GM19351 (cell line): ENCODE data around the gene TMEM204.

Experiments used
- ATAC-seq: cut with Tn5 transposase; IDR thresholded peaks from one replicate; pipeline ENCODE4 v1.9.1; 2021; ENCODE audit warnings: mild to moderate bottlenecking, moderate library complexity; ENCODE audit not compliant: unreplicated experiment

Gene TMEM204

DNA sequence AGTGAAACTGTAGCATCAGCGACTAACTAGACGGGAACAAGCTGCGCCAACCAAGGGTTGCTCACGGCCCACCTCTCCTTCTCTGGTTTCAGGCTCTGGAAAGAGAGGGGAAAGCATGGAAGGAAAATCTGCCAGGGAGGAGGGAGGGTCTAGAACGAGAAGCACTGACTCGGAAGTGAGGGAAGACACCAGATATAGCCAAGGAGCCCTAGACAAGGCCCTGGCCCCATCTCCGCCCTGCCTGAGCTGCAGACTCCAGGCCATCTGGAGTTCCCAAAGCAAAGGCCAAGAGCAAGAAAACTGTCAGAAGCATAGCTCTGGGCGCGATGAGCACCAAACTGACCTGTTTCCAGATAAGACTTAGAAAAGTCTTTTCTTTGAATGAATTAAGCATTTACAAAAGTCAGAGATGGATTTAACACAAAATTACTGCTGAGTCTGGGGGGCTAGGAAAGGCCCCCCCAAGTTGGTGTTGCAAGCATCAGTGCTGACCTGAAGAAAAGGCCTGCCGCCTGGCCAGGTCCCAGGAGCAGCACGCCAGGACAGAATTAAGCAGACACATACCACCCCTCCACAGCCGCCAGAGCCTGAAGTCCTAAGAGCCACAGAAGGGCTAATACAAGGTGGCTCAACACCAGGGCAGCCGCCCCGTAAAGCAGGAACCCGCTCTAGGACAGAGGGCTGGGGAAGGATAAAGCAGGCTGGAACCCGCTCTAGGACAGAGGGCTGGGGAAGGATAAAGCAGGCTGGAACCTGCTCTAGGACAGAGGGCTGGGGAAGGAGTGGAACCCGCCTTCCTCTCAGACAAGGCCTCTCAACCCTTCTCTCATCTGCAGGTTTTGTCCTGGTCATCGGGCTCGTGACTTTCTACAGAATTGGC, 20.7 kb downstream of the TMEM204 start:
- no peak for ATAC-seq

DNA sequence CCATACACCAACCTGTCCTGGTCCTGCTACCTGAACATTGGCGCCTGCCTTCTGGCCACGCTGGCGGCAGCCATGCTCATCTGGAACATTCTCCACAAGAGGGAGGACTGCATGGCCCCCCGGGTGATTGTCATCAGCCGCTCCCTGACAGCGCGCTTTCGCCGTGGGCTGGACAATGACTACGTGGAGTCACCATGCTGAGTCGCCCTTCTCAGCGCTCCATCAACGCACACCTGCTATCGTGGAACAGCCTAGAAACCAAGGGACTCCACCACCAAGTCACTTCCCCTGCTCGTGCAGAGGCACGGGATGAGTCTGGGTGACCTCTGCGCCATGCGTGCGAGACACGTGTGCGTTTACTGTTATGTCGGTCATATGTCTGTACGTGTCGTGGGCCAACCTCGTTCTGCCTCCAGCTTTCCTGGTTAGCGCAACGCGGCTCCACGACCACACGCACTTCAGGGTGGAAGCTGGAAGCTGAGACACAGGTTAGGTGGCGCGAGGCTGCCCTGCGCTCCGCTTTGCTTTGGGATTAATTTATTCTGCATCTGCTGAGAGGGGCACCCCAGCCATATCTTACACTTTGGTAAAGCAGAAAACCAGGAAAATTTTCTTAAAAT, 21.5 kb downstream of the TMEM204 start:
- no peak for ATAC-seq

DNA sequence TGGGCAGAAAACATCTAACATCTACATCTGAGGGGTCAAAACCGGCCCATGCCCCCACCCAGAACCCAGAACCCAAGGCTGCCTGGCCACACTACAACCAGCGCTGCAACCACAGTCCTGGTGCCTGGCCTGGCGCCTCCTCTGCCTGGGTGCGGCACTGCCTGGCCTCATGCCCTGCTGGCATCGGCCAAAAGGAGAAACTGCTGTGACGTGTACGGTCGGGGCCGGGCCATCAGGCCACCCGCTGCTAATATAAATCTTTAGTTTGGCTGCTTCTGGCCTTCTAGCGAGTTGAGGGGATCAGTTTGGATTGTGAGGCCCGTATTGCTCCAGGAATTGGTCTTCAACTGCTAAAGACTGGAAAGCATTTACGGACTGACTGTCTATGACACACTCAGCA, 22.8 kb downstream of the TMEM204 start:
- ATAC-seq = no peak

DNA sequence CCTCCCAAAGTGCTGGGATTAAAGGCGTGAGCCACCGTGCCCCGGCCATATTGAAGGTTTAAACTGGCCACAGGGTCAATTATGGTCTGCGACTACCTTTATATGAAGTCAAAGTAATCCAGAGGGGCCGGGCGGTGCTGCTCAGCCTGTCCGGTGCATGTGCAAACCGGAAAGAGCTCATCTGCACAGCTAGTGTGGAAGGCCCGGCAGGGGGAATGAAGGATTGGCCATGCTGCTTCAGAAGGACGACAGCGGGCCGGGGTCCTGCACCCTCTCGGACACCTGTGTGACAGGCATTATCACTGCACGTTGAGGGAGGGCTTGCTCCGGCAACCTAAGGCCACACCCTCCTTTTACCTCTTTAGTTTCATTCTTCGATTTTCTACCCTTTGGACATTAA, 23.6 kb downstream of the TMEM204 start:
- no peak for ATAC-seq

DNA sequence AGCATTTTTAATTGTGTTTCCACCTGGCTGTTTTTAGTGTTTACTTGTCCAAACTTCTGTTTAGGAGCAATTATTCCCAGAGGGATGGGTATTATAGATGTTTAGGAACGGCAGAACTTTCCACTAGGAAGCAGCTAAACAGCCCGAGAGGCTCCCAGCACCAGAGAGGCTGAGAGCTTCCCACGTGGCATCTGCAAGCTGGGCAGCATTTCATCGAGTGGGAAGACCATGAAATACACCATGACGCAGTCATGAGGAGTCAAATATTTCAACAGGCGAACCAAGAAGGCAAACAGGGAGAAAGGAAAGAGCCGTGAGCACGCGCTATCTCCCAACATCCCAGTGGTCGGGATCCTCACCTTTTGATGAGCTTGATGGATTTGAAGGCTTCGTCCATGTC, 24.1 kb downstream of the TMEM204 start:
- no peak for ATAC-seq

DNA sequence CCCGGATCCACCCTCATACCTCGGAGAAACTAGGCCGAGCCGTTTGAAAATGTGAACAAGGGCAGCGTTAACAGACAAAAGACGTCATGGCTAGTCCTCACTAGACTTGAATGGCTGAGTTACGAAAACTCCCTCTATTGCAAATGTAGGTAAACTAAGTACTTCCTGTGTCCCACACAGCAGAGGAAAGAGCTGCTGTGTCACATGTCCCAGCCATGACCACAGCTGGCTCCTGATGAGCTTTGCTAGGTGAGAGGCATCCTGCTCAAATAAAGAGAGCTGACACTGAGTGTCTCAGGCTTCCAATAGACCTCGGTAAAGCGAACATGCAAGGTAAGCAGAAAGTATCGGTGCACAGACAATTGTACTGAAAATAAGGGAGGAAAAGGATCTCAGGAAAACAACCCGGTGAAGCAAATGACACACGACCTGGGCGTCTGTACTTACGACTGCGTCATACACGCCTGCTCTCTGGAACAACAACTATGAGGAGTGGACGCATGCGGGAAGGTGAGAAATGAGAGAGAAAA, 26.0 kb downstream of the TMEM204 start:
- ATAC-seq = no peak

DNA sequence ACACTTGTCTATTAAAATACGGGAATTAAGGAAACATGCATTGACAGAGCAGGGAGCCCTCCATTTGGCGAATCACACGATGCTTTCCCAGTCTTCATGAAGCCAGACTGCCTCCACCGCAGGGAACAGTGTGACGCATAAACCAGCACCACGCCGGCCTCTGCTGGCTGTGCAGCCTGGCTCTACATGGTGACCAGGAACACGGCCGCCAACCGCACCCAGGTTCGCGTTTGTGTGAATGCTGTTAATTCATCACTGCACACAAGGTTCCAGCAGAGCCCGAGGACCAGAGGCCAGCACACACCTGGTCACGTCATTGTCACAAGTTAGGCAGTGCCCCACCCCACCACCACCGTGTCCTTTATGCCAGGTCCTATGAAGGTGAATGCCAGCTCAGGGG, 26.7 kb downstream of the TMEM204 start:
- ATAC-seq = no peak

DNA sequence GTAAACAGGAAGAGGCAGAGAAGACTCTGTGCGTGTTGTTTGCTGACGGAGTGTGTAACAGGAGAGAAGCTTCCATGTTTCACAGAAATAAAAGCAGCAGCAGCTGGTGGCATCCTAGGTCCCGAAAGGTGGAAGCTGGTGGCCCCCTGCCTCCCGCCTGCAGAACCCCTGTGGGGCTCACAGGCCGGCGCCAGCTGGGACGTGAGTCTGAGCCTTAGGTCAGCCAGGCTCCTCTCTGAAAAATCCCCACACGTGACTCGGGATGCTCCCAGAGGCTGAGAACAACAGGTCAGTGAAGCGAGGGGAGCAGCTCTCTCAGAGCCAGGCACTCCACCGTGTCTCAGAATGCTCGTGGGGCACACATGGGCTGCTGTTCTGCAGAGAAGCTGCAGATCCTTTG, 27.4 kb downstream of the TMEM204 start:
- no peak for ATAC-seq

DNA sequence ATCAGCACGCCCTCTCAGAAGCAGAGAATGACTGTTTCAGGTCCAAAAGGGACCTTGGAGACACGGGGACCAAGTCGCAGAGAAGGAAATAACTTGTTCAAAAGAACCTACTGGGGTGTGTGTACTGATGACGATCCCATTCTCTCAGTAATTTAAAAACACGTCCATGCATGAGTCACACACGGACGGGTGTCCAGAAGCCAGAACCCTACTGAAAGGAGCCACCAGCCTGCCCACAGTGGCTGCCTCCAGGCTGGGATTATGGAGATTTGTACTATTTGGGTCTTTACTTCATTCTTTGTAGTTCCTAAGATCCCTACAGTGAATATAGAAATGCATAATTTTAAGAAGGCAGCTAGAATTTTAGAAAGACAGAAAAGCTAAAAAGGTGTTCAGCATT, 27.8 kb downstream of the TMEM204 start:
- no peak for ATAC-seq

DNA sequence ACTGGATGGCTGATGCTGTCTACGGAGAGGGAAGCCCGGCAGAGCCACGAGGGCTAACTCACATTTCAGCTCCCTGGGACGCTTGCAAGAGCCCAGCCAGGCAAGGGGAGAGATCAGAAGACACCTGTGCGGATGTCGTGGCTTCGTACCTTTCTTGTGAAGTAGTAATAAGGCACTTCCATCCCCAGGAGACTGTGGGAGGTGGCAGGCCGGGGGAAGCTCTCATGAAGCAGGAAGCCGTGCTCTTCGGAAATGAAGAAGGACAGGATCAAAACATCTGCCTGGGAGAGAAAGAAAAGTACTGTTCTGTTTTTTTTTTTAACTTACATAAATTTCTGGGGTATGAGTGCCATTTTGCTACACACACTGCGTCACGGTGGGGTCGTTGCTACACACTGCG, 28.4 kb downstream of the TMEM204 start:
- no peak for ATAC-seq

DNA sequence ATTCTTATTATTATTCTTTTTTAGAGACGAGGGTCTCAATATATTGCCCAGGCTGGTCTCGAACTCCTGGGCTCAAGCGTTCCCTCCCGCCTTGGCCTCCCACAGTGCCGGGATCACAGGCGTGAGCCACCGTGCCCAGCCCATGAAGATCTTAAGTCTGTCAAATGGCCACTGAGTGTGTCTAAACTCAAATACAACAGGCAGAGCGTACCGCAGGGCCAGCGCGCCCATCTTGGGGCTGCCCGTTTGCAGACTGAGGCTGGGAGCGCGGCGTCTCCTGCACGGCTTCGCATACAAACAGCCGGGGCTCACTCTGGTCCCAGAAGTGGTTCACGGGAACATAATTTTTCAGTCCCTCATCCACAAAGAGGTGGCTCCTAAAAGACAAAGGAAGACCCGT, 30.3 kb downstream of the TMEM204 start:
- ATAC-seq = no peak

DNA sequence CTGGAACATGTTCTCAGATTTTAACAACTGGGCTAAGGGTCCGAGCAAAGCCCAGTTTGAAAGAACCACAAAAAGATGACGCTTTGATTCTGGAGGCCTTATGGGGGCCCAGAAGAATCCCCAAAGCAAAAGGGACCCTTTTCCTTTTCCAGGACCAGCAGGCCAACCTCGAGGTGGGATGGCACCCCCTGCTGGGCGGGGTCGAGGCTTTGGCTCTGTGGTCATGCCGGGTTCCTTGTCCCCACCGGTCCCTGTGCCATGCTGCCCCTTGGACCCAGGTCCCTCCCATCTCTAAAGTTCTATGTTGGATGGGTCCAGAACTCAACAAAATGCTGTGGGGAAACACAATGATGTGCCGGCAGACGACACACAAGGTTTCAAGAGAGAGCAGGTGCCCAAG, 30.9 kb downstream of the TMEM204 start:
- ATAC-seq = no peak

DNA sequence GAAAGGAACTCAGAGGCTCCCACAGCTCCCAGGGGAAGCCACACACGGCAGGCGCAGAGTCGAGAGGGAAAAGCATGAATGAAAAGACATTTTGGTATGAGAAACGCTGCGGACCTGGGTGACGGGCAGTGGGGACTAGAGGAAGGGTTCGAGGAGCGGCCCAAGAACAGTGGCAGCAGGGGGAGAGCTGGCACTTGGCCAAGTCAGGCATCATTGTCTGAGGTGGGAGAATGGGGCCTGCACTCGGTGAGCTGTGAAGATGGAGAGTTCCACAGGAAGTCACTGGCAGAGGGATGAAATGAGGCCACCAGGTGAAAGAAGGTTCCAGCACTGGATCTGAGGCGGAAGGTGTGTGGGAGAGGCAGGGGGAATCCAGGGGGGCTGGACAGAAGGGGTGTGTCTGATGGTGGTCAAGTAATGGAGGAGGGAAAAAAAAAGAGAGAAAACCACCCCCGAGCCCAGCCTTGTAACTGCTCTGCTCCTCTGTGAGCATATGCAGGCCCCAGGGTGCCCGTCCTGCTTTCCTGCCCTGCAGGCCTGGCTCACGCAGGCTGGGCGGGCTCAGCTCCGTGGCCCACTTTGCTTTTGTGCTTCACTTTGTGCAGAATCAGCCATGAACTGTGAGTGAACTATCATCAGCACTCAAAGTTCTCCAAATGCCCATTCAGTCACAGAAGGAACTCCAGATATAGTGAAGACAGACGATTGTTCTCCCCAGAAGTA, 31.8 kb downstream of the TMEM204 start:
- ATAC-seq = no peak

DNA sequence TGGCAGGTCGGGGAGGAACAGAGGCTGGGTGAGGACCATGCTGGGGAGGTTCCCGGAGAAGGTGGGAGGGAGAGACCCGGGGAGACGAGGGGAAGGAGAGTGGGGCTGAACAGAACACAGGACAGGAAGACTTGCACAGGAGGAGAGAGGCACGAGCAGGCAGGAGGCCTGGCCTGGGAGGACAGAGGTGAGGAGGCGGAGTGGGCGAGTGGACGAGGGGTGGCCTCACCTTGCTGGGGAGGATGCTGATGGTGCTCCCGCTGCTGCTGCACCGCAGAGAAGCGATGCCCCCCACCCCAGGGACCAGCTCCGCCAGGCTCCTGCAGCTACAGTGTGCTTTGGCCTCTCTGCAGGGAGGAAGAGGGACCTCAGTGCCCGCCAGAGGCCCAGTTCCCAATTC, 34.5 kb downstream of the TMEM204 start:
- no peak for ATAC-seq

DNA sequence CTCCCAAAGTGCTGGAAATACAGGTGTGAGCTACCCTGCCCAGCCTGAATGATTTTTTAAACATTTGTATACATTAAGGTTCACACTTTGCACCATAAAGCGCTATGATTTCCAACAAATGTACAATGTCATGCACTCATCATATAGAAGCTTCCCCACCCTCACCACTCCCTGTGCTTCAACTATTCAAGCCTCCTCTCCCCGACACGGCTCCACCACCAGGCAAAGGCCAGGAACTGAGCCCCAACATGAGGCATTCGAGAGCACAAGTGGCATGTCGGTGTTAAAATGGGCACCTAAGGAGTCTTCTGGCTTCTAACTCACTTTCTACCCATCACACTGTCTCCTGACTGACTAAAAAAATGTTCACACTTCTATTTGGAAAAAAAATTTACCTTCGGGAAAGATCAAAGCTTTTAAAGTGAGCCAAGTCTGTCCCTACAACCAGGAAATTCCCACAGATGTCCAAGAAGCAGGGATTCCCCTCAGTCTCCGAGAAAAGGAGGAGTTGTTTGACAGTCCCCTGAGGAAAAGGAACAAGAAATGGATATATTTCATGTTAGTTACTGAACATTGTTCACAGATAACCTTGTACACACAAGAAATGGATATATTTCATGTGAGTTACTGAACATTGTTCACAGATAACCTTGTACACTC, 37.7 kb downstream of the TMEM204 start:
- no peak for ATAC-seq

DNA sequence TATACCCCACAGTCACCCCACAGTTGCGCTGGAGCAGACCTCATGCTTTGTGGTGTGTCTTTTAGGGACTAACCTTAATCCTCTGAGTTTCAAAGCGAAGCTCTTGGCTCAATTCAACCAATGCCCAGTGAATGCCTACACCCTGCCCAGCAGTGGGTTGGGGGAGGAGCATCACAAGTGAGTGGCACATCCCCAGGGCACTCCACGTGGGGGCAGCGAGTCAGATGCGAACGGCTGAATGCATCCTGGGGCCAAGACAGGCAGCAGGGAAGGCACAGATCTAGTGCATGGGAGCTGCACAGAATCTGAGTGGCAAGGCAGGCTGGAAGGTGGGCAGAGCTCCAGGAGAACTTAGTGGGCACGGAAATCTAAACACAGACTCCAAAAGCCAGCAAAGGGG, 39.2 kb downstream of the TMEM204 start:
- no peak for ATAC-seq

DNA sequence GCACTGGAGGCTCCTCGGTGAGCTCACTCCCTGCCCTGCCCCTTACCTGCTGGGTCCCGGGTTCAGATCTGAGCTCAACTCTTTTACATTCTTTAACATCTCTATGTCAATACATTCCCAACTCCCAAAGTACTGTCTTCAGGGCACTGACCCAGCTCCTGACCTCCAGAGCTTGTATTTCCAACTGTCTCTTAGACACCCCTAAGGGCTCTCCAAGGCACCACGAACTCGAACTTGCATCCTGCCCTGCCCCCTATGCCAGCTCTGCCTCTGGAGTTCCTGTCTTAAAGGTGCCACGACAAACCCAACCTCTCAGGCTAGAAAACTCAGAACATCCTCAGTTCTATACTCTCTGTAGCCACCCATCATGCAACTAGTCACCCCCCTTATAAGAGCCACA, 39.8 kb downstream of the TMEM204 start:
- ATAC-seq = no peak

DNA sequence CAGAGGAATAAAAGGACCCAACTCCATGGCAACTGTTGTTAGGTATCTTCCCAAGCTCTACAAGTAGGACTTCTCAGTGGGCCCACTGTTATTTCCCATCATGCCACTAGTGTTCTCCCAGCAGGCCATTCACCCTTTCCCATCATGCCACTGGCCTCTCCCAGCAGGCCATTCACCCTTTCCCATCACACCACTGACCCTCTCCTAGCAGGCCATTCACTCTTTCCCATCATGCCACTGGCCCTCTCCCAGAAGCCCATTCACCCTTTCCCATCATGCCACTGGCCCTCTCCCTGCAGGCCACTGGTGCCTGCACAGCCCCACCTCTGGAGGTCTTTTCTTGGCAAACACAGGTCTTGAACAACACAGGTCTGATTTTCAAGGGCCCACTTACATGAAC, 42.1 kb downstream of the TMEM204 start:
- ATAC-seq = no peak

DNA sequence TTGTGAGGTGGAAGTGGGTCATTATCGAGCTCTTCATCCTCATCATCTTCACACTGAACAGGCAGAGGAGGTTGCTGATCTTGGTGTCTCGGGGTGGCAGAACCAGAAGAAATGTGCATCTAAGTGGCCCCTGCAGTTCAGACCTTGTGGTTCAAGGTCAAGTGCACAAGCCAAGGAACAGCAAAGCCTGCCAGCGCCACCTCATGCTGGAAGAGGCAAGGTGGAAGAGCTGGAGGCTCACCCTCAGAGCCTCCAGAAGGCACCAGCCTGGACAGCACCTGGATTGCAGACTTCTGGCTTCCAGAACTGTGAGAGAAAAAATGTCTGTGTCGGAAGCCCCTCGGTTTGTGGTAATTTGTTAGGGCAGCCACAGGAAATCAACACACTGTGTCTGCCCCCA, 45.7 kb downstream of the TMEM204 start:
- ATAC-seq = no peak

DNA sequence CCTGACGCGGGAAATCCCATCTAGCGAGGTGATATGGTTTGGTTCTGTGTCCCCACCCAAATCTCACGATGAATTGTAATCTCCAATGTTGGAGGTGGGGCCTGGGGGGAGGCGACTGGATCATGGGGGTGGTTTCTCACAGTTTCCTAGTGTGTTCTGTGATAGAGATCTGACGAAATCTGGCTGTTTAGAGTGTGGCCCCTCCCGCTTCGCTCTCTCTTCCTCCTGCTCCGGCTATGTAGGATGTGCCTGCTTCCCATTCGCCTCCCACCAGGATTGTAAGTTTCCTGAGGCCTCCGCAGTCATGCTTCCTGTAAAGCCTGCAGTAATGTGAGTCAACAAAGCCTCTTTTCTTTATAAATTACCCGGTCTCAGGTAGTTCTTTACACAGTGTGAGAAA, 46.8 kb downstream of the TMEM204 start:
- ATAC-seq = no peak

DNA sequence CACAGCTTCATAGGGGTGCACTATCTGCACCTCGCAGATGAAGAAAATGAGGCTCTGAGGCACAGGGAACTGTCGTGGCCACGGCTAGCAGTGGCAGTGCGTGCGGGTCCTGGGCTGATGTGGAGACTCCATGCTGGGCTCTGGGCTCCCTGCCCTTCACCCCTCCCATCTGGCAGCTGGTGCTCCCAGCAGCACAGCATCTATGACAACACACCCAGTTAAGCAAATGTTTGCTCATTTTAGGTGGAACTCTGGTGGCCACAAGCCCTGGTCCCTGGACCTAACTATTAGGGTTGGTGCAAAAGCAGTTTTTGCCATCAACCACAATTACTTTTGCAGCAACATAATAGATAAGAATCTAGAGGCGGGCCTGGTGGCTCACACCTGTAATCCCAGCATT, 47.5 kb downstream of the TMEM204 start:
- no peak for ATAC-seq
